ENCODE measurements around the gene MMP14. TPM values are rescaled to one million over a fixed set of nuclear protein-coding genes. Genes with fewer than 3 reads are reported as not detected.

The MMP14 gene
- total and polyA plus RNA-seq, 2 of the 13 experiments (the other 11 are each of a cell fraction or from before 2014, with no cell fraction given), result 5.2 to 9.8 TPM

DNA sequence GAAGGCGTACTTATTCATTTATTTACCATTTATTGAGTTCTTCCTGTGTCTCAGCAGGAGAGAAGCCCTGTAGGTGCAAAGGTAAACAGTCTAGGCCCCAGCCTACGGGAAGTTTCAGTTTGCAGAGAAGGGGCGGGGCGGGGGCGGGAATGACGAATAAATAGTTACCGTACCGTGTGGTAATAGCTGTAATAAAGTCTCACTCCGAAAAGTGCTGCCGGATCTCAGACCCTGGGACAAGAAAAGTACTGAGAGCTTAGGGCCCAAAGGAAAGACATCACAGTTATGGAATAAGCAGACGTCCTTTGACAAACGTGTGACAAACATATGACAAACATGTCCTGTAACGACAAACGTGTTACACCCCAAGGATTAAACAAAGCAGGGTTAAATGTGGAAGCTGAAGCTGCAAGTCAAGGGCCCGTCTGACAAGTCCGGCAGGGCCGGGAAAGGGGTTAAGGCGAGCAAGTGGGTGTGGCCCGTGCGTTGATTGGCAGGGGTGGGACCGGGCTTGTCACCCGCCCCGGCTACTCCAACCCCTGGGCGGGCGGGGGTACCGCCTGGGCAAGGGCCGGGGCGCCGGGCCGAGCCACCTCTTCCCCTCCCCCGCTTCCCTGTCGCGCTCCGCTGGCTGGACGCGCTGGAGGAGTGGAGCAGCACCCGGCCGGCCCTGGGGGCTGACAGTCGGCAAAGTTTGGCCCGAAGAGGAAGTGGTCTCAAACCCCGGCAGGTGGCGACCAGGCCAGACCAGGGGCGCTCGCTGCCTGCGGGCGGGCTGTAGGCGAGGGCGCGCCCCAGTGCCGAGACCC, 35.0 kb downstream of the MMP14 start, which contains the start of gene LRP10 (continued):
- TF ChIP-seq, protein P1, sequence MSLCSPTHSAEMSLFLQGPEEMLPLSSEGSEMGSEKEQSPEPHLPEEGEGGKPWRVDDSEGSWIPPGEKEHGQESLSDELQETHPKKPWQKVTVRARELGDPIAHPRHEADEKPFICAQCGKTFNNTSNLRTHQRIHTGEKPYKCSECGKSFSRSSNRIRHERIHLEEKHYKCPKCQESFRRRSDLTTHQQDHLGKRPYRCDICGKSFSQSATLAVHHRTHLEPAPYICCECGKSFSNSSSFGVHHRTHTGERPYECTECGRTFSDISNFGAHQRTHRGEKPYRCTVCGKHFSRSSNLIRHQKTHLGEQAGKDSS (CRISPR knock-in tag; IDR thresholded peaks at IDR 0.05; ENCODE audit: borderline replicate concordance, low read depth), result peak; percentile 90
- TF ChIP-seq PCBP1 (IDR thresholded peaks at IDR 0.05; ENCODE audit: borderline replicate concordance, low read depth, low read length) (peak; percentile 74; the same call in 1 of the 2 replicates), TRIM24 (CRISPR knock-in tag; IDR thresholded peaks at IDR 0.05) (no peak), ZSCAN30 (CRISPR knock-in tag; IDR thresholded peaks at IDR 0.05) (peak; percentile 8; the same call in 1 of the 2 replicates), ZNF143 (CRISPR knock-in tag; IDR thresholded peaks at IDR 0.05) (0 out of 2 replicates have a peak, but pooled peaks have one; percentile 28), NFE2 (CRISPR knock-in tag; IDR thresholded peaks at IDR 0.05) (no peak), CREB3 (CRISPR knock-in tag; IDR thresholded peaks at IDR 0.05) (peak; percentile 83), ARID2 (CRISPR knock-in tag; IDR thresholded peaks at IDR 0.05; ENCODE audit: borderline replicate concordance) (peak; percentile 89; the same call in 1 of the 2 replicates), TRIM22 (IDR thresholded peaks at IDR 0.05) (no peak), ZNF331 (CRISPR knock-in tag; IDR thresholded peaks at IDR 0.05) (peak; percentile 78; the same call in 1 of the 2 replicates), ATRX (CRISPR knock-in tag; IDR thresholded peaks at IDR 0.05; ENCODE audit: borderline replicate concordance) (no peak), THAP11 (CRISPR knock-in tag; IDR thresholded peaks at IDR 0.05) (peak; percentile 78; the same call in 1 of the 2 replicates), NCOR1 (IDR thresholded peaks at IDR 0.05; ENCODE audit: borderline replicate concordance, low read length) (peak; percentile 79; the same call in 1 of the 2 replicates), KLF9 (CRISPR knock-in tag; IDR thresholded peaks at IDR 0.05; ENCODE audit: low read depth) (peak; percentile 65), ZNF768 (CRISPR knock-in tag; IDR thresholded peaks at IDR 0.05) (peak; percentile 85; the same call in 1 of the 2 replicates)
- TF ChIP-seq, protein P2, sequence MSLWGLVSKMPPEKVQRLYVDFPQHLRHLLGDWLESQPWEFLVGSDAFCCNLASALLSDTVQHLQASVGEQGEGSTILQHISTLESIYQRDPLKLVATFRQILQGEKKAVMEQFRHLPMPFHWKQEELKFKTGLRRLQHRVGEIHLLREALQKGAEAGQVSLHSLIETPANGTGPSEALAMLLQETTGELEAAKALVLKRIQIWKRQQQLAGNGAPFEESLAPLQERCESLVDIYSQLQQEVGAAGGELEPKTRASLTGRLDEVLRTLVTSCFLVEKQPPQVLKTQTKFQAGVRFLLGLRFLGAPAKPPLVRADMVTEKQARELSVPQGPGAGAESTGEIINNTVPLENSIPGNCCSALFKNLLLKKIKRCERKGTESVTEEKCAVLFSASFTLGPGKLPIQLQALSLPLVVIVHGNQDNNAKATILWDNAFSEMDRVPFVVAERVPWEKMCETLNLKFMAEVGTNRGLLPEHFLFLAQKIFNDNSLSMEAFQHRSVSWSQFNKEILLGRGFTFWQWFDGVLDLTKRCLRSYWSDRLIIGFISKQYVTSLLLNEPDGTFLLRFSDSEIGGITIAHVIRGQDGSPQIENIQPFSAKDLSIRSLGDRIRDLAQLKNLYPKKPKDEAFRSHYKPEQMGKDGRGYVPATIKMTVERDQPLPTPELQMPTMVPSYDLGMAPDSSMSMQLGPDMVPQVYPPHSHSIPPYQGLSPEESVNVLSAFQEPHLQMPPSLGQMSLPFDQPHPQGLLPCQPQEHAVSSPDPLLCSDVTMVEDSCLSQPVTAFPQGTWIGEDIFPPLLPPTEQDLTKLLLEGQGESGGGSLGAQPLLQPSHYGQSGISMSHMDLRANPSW (CRISPR knock-in tag; IDR thresholded peaks at IDR 0.05; ENCODE audit: borderline replicate concordance), result peak; percentile 96; the same call in 1 of the 2 replicates
- TF ChIP-seq, protein P3, sequence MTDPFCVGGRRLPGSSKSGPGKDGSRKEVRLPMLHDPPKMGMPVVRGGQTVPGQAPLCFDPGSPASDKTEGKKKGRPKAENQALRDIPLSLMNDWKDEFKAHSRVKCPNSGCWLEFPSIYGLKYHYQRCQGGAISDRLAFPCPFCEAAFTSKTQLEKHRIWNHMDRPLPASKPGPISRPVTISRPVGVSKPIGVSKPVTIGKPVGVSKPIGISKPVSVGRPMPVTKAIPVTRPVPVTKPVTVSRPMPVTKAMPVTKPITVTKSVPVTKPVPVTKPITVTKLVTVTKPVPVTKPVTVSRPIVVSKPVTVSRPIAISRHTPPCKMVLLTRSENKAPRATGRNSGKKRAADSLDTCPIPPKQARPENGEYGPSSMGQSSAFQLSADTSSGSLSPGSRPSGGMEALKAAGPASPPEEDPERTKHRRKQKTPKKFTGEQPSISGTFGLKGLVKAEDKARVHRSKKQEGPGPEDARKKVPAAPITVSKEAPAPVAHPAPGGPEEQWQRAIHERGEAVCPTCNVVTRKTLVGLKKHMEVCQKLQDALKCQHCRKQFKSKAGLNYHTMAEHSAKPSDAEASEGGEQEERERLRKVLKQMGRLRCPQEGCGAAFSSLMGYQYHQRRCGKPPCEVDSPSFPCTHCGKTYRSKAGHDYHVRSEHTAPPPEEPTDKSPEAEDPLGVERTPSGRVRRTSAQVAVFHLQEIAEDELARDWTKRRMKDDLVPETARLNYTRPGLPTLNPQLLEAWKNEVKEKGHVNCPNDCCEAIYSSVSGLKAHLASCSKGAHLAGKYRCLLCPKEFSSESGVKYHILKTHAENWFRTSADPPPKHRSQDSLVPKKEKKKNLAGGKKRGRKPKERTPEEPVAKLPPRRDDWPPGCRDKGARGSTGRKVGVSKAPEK (CRISPR knock-in tag; IDR thresholded peaks at IDR 0.05; ENCODE audit: borderline replicate concordance), result peak; percentile 64
